Caco-2 (cell line): Measurements from ENCODE around the gene TMEM125. TPM values are rescaled to one million over a fixed set of nuclear protein-coding genes. Genes with fewer than 3 reads are reported as not detected.

Experiments
- BruUV-seq: library from RNA; stranded (reverse); fragments of 400-500 nt; replicated peaks from 2 replicates; lab custom pipeline; 2021; lab: Mats Ljungman, UMichigan
- CTCF ChIA-PET: fragments of 300-600 bp; sonication (Branson Sonifier 250); formaldehyde crosslinking; loops from one replicate; lab custom pipeline; 2022; ENCODE audit warnings: antibody characterized with exemption; lab: Charles Lee
- POLR2A ChIA-PET: fragments of 300-600 bp; sonication (Branson Sonifier 250); formaldehyde crosslinking; loops from one replicate; lab custom pipeline; 2022; ENCODE audit warnings: antibody characterized with exemption; lab: Charles Lee
- DNase-seq, 2 experiments: peaks; one replicate each; pipeline versions ENCODE4 v3.0.0 to v3.0.0-alpha.2; 2020 to 2022
- H3K27me3 ChIP-seq: replicated peaks from 2 replicates; pipeline ENCODE4 v1.6.0; 2011; ENCODE audit warnings: low read length; ENCODE audit not compliant: control insufficient read depth, insufficient read depth
- H3K36me3 ChIP-seq: 2 replicates; pipeline ENCODE4 v1.5.1; 2011; ENCODE audit warnings: low read length; ENCODE audit not compliant: control insufficient read depth, insufficient read depth
- H3K4me1 ChIP-seq: fragments of 250-450 bp; sonication (Bioruptor Pico); 2 replicates; pipeline ENCODE4 v1.5.1; 2020; ENCODE audit warnings: mild to moderate bottlenecking
- H3K4me3 ChIP-seq: 2 replicates; pipeline ENCODE4 v1.5.1; 2011; ENCODE audit warnings: low read depth, mild to moderate bottlenecking, control low read depth, low read length
- H3K9me3 ChIP-seq: fragments of 250-450 bp; sonication (Bioruptor Pico); 2 replicates; pipeline ENCODE4 v1.5.1; 2020; ENCODE audit warnings: mild to moderate bottlenecking, moderate library complexity
- H3K27ac Mint-ChIP-seq: one replicate; pipeline ENCODE4 v1.8.0; 2022; ENCODE audit warnings: mixed read lengths; ENCODE audit not compliant: unreplicated experiment
- H3K27me3 Mint-ChIP-seq: one replicate; pipeline ENCODE4 v1.8.0; 2022; ENCODE audit warnings: mixed read lengths; ENCODE audit not compliant: insufficient read depth, unreplicated experiment
- H3K36me3 Mint-ChIP-seq: one replicate; pipeline ENCODE4 v1.8.0; 2022; ENCODE audit warnings: mild to moderate bottlenecking, mixed read lengths; ENCODE audit not compliant: insufficient read depth, unreplicated experiment
- H3K4me1 Mint-ChIP-seq: one replicate; pipeline ENCODE4 v1.8.0; 2022; ENCODE audit warnings: low read depth, mixed read lengths; ENCODE audit not compliant: unreplicated experiment
- H3K4me3 Mint-ChIP-seq: one replicate; pipeline ENCODE4 v1.8.0; 2022; ENCODE audit warnings: mild to moderate bottlenecking, moderate library complexity, mixed read lengths; ENCODE audit not compliant: unreplicated experiment
- H3K9me3 Mint-ChIP-seq: one replicate; pipeline ENCODE4 v1.8.0; 2022; ENCODE audit warnings: mixed read lengths; ENCODE audit not compliant: unreplicated experiment
- CTCF ChIP-seq, 2 experiments: fragments of 200-600 bp in 1 of 2; IDR thresholded peaks; 1 replicate in 1 of 2; 2 replicates in 1 of 2; pipeline versions ENCODE4 v1.5.1 to v1.8.0; 2011 to 2022; ENCODE audit warnings: antibody characterized with exemption in 1 of 2, control low read depth in 1 of 2, inconsistent platforms in 1 of 2, low read depth in 1 of 2, low read length in 1 of 2, mild to moderate bottlenecking in 1 of 2, moderate library complexity in 1 of 2; ENCODE audit not compliant: insufficient read depth in 1 of 2, severe bottlenecking in 1 of 2, unreplicated experiment in 1 of 2
- intact Hi-C: fragments of 100-400 bp; cut with micrococcal nuclease; formaldehyde crosslinking; loops from one replicate; pipeline ENCODE4 v1.10.0; 2022; ENCODE audit not compliant: unreplicated experiment
- total RNA-seq: library from RNA; stranded (reverse); gene quantifications from 2 replicates; pipeline ENCODE4 v1.2.3, GENCODE V29; 2022

The TMEM125 gene
- total RNA-seq, 1 experiment from 2014 or later: 25.9 TPM

GRCh38 chr1:43255438-43256210 is 14.2 kb upstream of the TMEM125 start:
- ChIA-PET CTCF (no interaction called here), POLR2A (no interaction called here)
- TF ChIP-seq CTCF (IDR thresholded peaks at IDR 0.05; ENCODE audit: insufficient read depth in 1 of 2, low read depth in 1 of 2, low read length in 1 of 2, severe bottlenecking in 1 of 2, unreplicated experiment in 1 of 2): no peak
- no peaks in the 10 kb centered on the region for H3K4me1 ChIP-seq
- Mint-ChIP-seq H3K27me3 (peaks cover 6% of the 10 kb centered on the region), H3K9me3 (peaks cover 26% of the 10 kb centered on the region), H3K4me3 (no peak overlapping the region), H3K36me3 (no peaks in the 10 kb centered on the region), H3K4me1 (no peaks in the 10 kb centered on the region), H3K27ac (no peak overlapping the region)
- no peak for DNase-seq
- peaks cover 6% of the 10 kb centered on the region; the same call in 1 of the 2 replicates for H3K9me3 ChIP-seq
- no peaks in the 10 kb centered on the region for H3K36me3 ChIP-seq
- no peak overlapping the region for H3K4me3 ChIP-seq
- intact Hi-C loops: no loop called here
- no TSS peak for BruUV-seq
- H3K27me3 ChIP-seq: no peaks in the 10 kb centered on the region

GRCh38 chr1:43256675-43257570 is 12.9 kb upstream of the TMEM125 start:
- Histone ChIP-seq H3K27me3 (no peaks in the 10 kb centered on the region), H3K4me3 (no peak overlapping the region), H3K9me3 (no peaks in the 10 kb centered on the region), H3K4me1 (no peaks in the 10 kb centered on the region), H3K36me3 (no peaks in the 10 kb centered on the region)
- ChIA-PET CTCF (no interaction called here), POLR2A (no interaction called here)
- H3K27ac Mint-ChIP-seq: no peak overlapping the region
- no peaks in the 10 kb centered on the region for H3K4me1 Mint-ChIP-seq
- DNase-seq: no peak
- peaks cover 4% of the 10 kb centered on the region for H3K27me3 Mint-ChIP-seq
- intact Hi-C loops: no loop called here
- H3K36me3 Mint-ChIP-seq: no peaks in the 10 kb centered on the region
- BruUV-seq: no TSS peak
- TF ChIP-seq CTCF (IDR thresholded peaks at IDR 0.05; ENCODE audit: insufficient read depth in 1 of 2, low read depth in 1 of 2, low read length in 1 of 2, severe bottlenecking in 1 of 2, unreplicated experiment in 1 of 2): no peak
- no peak overlapping the region for H3K4me3 Mint-ChIP-seq
- H3K9me3 Mint-ChIP-seq: peaks cover 13% of the 10 kb centered on the region

GRCh38 chr1:43258370-43258769 is 11.4 kb upstream of the TMEM125 start:
- intact Hi-C loops: no loop called here

More at GRCh38 chr1:43258370-43258769, 11.4 kb upstream of the TMEM125 start:
- Histone ChIP-seq H3K36me3 (no peaks in the 10 kb centered on the region), H3K9me3 (peaks cover 2% of the 10 kb centered on the region; the same call in 1 of the 2 replicates), H3K4me3 (no peak overlapping the region), H3K27me3 (no peaks in the 10 kb centered on the region), H3K4me1 (no peaks in the 10 kb centered on the region)
- ChIA-PET CTCF (no interaction called here), POLR2A (no interaction called here)
- no TSS peak for BruUV-seq
- Mint-ChIP-seq H3K4me1 (no peaks in the 10 kb centered on the region), H3K27me3 (no peaks in the 10 kb centered on the region), H3K27ac (no peak overlapping the region), H3K36me3 (peaks cover under 1% of the 10 kb centered on the region), H3K9me3 (peaks cover 3% of the 10 kb centered on the region), H3K4me3 (no peak overlapping the region)
- no peak for TF ChIP-seq CTCF (IDR thresholded peaks at IDR 0.05; ENCODE audit: insufficient read depth in 1 of 2, low read depth in 1 of 2, low read length in 1 of 2, severe bottlenecking in 1 of 2, unreplicated experiment in 1 of 2)
- DNase-seq: no peak
